GM21576 (cell line): ENCODE measurements around the gene RRAD.

ENCODE experiments used
- ATAC-seq: cut with Tn5 transposase; IDR thresholded peaks from one replicate; pipeline ENCODE4 v1.9.1; 2021; ENCODE audit warnings: mild to moderate bottlenecking, moderate library complexity; ENCODE audit not compliant: unreplicated experiment

RRAD gene

GRCh38 chr16:66886321-66886720 is 39.0 kb downstream of the RRAD start:
- ATAC-seq, result no peak

DNA sequence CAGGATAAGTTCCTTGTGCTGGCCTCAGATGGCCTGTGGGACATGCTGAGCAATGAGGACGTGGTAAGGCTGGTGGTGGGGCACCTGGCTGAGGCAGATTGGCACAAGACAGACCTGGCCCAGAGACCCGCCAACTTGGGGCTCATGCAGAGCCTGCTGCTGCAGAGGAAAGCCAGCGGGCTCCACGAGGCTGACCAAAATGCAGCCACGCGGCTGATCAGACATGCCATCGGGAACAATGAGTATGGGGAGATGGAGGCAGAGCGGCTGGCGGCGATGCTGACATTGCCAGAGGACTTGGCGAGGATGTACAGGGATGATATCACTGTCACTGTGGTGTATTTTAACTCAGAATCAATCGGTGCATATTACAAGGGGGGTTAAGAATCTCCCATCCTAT is 39.8 kb downstream of the RRAD start:
- no peak for ATAC-seq

- ATAC-seq, result no peak
These were observed 42.6 kb downstream of the RRAD start for GRCh38 chr16:66882702-66883101.

DNA sequence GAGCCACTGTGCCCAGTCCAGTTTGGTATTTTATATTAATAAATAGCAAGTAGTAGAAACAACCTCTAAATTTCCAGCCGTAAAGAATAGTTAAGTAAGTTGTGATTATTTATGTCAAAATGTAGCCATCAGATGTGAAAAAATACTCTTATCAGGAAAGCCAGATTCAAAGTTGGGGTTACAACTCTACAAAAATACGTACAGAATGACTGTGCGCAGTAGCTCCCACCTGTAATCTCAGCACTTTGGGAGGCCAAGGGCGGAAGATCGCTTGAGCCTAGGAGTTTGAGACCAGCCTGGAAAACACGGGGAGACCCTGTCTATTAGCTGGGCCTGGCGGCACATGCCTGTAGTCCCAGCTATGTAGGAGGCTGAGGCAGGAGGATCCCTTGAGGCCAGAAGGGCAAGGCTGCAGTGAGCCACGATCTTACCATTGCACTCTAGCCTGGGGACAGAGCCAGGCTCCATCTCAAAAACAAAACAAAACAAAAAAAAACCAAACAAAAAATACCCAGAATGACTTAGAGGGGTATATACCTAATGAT is 43.3 kb downstream of the RRAD start:
- no peak for ATAC-seq

GRCh38 chr16:66881560-66881959 is 43.8 kb downstream of the RRAD start:
- no peak for ATAC-seq

DNA sequence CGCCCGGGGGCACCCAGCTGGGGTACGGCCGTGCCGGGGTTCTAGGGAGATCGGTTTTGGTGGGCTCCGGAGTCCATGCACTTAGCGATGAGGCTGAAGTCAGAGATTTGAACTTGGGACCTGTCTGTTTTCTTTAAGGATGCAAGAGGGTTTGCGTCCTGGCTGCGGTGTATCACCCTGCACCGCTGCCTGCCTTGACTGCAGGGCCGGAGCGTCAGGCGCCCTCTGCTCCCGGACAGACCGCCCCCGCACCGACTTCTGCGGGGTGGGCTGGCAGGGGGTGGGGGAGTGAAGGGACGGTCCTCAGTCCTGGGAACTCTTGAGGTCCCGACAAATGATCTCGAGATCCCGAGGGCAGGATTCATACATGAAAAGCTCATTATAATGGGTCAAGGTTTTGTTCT is 44.3 kb downstream of the RRAD start:
- no peak for ATAC-seq

DNA sequence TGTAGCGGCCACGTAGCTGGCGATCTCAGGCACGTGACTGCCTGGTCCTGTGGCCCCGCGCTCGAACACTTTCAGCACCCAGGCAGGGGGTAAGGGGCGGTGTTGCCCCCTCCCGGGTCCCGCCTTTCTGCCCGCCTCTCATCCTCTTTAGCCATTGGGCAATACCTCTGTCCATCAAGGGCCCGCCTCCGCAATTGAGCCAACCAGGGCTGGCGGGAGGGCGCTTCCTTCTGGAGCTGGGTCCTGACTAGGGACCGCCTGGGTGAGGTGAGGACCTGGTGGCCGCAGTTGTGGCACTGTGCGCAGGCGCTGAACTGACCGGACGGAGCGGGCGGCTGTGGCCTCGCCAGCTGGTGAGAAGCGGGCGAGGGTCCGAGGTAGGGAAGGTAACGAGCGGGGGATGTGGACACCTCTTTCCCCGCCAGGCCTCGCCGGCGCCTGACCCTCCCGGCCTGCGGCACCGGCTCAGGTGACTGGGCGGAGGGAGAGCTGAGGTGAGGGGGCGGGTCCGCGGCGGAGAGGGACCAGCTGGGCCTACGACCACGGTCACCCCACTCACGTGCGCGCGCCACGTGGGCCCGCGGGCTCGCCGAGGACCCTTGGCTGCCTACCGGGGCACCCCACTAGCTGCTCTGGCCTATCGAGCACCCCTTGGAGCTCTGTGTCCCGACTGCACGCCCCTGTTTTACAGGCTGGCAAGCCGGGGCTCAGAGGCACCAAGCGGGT is 44.9 kb downstream of the RRAD start, which contains the start of gene PDP2:
Gene PDP2 (plus strand): TSS at position 228 of the 726 bp plus-strand sequence. CDS start 3,770 bp downstream, outside the sequence.
- ATAC-seq, result peak; percentile 94

- no peak for ATAC-seq
These were observed 47.3 kb downstream of the RRAD start for GRCh38 chr16:66878067-66878466.

GRCh38 chr16:66874079-66874775 is 51.1 kb downstream of the RRAD start:
- no peak for ATAC-seq

DNA sequence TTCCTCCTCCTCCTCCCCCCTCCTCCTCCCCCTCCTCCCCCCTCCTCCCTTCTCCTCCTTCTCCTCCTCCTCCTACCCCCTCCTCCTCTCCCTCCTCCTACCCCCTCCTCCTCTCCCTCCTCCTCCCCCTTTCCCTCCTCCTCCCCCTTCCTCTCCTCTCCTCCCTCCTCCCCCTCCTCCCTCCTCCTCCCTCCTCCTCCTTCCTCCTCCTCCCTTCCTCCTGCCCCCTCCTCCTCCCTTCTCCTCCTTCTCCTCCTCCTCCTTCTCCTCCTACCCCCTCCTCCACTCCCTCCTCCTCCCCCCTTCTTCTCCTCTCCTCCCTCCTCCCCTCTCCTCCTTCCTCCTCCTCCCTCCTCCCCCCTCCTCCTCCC is 51.7 kb downstream of the RRAD start:
- no peak for ATAC-seq

DNA sequence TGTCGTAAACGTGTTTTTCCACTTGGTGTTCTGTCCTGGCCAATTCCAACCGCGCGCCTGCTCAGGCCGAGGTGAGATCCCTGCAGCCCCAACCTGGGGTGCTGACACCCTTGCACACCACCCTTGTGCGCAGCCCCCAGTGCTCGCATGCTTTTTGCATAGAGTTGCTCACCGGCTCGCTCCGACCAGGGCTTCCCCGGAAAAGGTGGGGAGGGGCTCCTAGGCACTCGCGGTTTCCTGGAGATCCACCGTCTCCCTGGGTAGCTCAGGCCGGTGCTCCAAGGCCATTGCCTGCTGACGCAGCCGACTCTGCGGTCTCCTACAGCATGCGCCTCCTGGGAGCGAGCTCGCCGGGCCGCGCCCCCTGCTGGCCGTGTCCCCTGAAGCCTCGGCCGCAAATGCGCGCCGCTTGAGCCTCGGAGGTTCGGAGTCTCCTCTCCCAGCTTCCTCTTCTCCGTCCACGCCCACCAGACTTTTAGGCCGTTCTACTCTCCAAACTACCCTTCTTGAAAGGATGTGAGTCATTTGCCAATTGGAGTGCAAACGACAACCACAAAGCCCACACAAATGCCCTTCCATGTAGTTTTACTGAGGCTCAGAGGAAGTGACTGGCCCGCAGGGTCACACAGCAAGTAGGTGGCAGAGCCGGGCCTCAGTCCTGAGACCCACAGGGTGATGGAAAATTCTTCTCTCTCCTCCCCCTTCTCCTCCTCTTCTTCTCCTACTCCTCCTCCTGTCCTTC is 52.2 kb downstream of the RRAD start:
- ATAC-seq, result peak; percentile 81

DNA sequence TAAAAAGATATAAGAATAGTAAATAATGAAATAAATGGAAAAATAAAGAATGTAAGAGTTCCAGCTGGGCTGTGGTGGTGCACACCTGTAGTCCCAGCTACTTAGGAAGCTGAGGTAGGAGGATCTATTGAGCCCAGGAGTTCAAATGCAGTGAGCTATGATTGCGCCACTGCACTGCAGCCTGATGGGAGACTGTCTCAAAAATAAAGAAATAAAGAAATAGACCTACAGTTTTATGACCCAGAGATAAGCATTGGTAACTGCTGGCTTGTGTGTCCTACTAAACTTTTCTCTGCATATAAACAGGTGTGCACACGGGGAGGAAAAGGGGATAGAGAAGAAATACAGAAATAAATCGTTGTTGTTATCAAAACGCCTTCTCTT is 52.8 kb downstream of the RRAD start:
- ATAC-seq, result no peak

- no peak for ATAC-seq
These were observed 53.5 kb downstream of the RRAD start for GRCh38 chr16:66871840-66872239.
